ENCODE measurements around the gene SNRNP48.

DNA sequence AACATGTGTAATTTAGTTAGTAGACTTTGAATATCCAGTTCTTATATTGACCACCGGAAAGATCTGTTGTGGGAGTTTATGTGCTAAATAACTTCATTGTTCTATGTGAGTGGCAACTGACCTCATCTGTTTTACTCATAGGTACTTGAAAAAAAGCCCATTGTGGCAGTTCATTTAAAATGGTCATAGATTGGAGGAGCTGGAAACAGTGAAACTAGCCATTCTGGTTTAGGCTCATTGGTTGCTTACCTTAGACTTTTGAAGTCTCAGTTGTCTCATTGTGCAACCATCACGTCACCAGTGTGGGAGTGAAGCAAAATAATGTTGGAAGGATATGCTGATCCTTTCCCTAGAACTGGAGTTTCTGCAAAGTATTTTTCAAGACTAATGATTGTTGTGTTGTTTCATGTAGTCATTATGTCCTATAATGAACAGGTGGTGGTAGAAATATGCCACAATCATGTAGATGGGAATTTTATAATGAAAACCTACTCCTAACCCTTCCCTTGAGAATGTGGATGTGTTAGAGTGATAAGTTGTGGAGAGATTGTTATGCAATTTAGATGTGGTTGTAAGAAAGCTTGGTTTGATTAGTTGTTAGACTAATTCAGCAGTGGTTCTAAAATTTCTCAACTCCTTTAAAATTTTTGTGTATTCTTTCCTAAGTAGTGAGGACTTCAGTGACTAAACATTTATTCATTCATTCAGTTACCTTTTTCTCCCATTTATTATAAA is 30.2 kb upstream of the SNRNP48 start:
- TF ChIP-seq SCRT1 (tag by site-specific recombination; IDR thresholded peaks at IDR 0.05; ENCODE audit: borderline replicate concordance) (no peak), PRDM10 (tag by site-specific recombination; IDR thresholded peaks at IDR 0.05) (no peak), ZNF10 (tag by site-specific recombination; IDR thresholded peaks at IDR 0.05) (no peak), ZFP41 (tag by site-specific recombination; IDR thresholded peaks at IDR 0.05; ENCODE audit: borderline replicate concordance) (no peak), ZNF624 (tag by site-specific recombination; IDR thresholded peaks at IDR 0.05) (no peak), ZNF404 (tag by site-specific recombination; IDR thresholded peaks at IDR 0.05) (no peak), ZNF211 (tag by site-specific recombination; IDR thresholded peaks at IDR 0.05; ENCODE audit: low read depth) (no peak), ZNF214 (tag by site-specific recombination; IDR thresholded peaks at IDR 0.05; ENCODE audit: borderline replicate concordance) (no peak), ELK4 (IDR thresholded peaks at IDR 0.05; ENCODE audit: borderline replicate concordance, low read depth, low read length) (no peak), ZNF514 (tag by site-specific recombination; IDR thresholded peaks at IDR 0.05) (no peak), ZNF701 (tag by site-specific recombination; IDR thresholded peaks at IDR 0.05) (no peak), ZNF777 (tag by site-specific recombination; IDR thresholded peaks at IDR 0.05; ENCODE audit: borderline replicate concordance) (no peak)
- TF ChIP-seq, protein P1, sequence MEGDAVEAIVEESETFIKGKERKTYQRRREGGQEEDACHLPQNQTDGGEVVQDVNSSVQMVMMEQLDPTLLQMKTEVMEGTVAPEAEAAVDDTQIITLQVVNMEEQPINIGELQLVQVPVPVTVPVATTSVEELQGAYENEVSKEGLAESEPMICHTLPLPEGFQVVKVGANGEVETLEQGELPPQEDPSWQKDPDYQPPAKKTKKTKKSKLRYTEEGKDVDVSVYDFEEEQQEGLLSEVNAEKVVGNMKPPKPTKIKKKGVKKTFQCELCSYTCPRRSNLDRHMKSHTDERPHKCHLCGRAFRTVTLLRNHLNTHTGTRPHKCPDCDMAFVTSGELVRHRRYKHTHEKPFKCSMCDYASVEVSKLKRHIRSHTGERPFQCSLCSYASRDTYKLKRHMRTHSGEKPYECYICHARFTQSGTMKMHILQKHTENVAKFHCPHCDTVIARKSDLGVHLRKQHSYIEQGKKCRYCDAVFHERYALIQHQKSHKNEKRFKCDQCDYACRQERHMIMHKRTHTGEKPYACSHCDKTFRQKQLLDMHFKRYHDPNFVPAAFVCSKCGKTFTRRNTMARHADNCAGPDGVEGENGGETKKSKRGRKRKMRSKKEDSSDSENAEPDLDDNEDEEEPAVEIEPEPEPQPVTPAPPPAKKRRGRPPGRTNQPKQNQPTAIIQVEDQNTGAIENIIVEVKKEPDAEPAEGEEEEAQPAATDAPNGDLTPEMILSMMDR (tag by site-specific recombination; IDR thresholded peaks at IDR 0.05), result no peak
